ENCODE results near the gene FYN.

GRCh38 chr6:111795558-111795957, 77.7 kb downstream of the FYN start:
- TF ChIP-seq, protein P1, sequence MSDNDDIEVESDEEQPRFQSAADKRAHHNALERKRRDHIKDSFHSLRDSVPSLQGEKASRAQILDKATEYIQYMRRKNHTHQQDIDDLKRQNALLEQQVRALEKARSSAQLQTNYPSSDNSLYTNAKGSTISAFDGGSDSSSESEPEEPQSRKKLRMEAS (IDR thresholded peaks at IDR 0.05) = no peak
- TF ChIP-seq CTCF (IDR thresholded peaks at IDR 0.05; ENCODE audit: low read depth, low read length, missing input control) (no peak), YY1 (IDR thresholded peaks at IDR 0.05) (no peak), ATF3 (IDR thresholded peaks at IDR 0.05) (no peak)
